ENCODE data around the gene SPG7.

- TF ChIP-seq CTCF (IDR thresholded peaks at IDR 0.05): no peak
- TF ChIP-seq POLR2A (IDR thresholded peaks at IDR 0.05): no peak
Observed at GRCh38 chr16:89491974-89492687, 16.1 kb upstream of the SPG7 start.

Measured in right lobe of liver (tissue), 4 donors.